ENCODE measurements around the gene NUDT4. TPM values are rescaled to one million over a fixed set of nuclear protein-coding genes. Genes with fewer than 3 reads are reported as not detected.

NUDT4 gene
- total and polyA plus RNA-seq, 2 of the 8 experiments (the other 6 are each of a cell fraction or from before 2014, with no cell fraction given), result 17.3 to 71.7 TPM

DNA sequence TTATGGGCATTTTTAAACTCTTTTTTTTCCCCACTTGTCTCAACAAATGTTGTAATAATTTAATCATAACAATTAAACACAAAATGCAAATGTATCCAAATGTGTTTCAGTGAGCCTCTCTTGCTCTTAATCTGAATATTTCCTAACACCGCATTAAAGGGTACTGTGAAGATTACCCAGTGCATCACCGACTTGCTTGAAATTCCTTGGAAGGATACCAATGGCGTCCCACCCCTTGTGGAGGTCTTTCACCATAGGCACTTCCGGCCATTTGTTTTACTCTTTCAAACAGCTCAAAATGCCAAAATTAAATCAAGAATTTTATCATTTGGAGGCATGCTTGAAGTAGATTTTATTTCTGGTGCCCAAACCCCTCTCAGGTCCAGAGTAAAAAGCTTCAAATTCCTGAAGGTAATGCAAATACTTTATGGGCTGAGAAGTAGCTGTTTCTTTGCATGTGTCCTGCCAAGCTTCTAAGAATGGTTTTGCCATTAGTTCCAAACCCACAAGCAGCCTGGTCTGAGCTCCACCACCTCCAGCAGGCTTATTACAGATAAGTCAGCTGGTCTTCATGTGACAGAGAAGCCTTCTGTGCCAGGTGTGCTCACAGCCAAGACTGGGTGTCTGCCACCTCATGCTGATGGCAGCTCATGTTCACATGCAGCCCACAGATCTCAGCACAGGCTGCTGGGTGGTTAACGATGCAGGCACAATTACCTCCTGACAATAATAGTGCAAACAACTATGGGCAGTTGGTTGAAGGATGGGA is 16.4 kb upstream of the NUDT4 start:
- Histone ChIP-seq H3K36me3 (ENCODE audit: control insufficient read depth in 2 of 4, insufficient read depth in 4 of 4, low read length in 3 of 4) (no peaks in the 10 kb centered on the region), H3K4me2 (ENCODE audit: insufficient read depth in 1 of 2, low read depth in 2 of 2, low read length in 2 of 2) (no peak overlapping the region), H2BK120ac (replicated peaks; ENCODE audit: low read depth, low read length) (no peak overlapping the region), H3K56ac (replicated peaks; ENCODE audit: insufficient read length, low read depth, low read length) (no peak overlapping the region), H3K23ac (ENCODE audit: insufficient read length) (no peak overlapping the region), H3K4ac (replicated peaks; ENCODE audit: insufficient read length, low read depth, low read length) (no peak overlapping the region), H3K4me3 (ENCODE audit: extremely low read depth in 1 of 4, insufficient read depth in 2 of 4, low read depth in 3 of 4, low read length in 4 of 4) (no peak overlapping the region), H3K9ac (replicated peaks in 1 of 4; ENCODE audit: extremely low read depth in 1 of 4, low read depth in 3 of 4, low read length in 3 of 4) (no peak overlapping the region), H4K8ac (ENCODE audit: extremely low read depth, insufficient read depth, low read length) (no peak overlapping the region), H3K27ac (ENCODE audit: low read depth, low read length) (no peak overlapping the region), H4K20me1 (replicated peaks in 1 of 2; ENCODE audit: control insufficient read depth in 1 of 2, insufficient read depth in 2 of 2, low read length in 2 of 2) (no peaks in the 10 kb centered on the region), H3K27me3 (replicated peaks in 1 of 4; ENCODE audit: control insufficient read depth in 3 of 4, extremely low read depth in 1 of 4, insufficient read depth in 3 of 4, low read length in 3 of 4) (no peaks in the 10 kb centered on the region), H2BK12ac (ENCODE audit: low read depth, low read length) (no peak overlapping the region), H3K18ac (ENCODE audit: extremely low read depth, low read length) (no peak overlapping the region), H2BK15ac (ENCODE audit: low read length) (no peak overlapping the region), H2BK5ac (ENCODE audit: low read depth, low read length) (no peak overlapping the region), H2BK20ac (ENCODE audit: low read length) (no peak overlapping the region), H3K79me2 (ENCODE audit: control insufficient read depth in 1 of 2, insufficient read depth in 2 of 2, low read length in 2 of 2) (no peaks in the 10 kb centered on the region), H3K79me1 (ENCODE audit: low read depth, low read length) (no peaks in the 10 kb centered on the region), H3K14ac (ENCODE audit: insufficient read length) (no peak overlapping the region), H4K91ac (replicated peaks; ENCODE audit: insufficient read length, low read length) (no peak overlapping the region), H3K9me3 (ENCODE audit: insufficient read depth in 2 of 2, low read depth in 1 of 2, low read length in 1 of 2) (no peaks in the 10 kb centered on the region), H4K5ac (ENCODE audit: insufficient read length, low read depth, low read length) (no peak overlapping the region), H2AFZ (ENCODE audit: low read length) (0 out of 2 replicates have a peak overlapping the region, but pooled peaks have one; percentile 5), H2AK5ac (ENCODE audit: low read depth, low read length) (no peak overlapping the region), H3K23me2 (ENCODE audit: low read depth, low read length) (no peaks in the 10 kb centered on the region), H3K4me1 (replicated peaks in 1 of 4; ENCODE audit: control insufficient read depth in 3 of 4, insufficient read depth in 4 of 4, low read length in 3 of 4) (no peaks in the 10 kb centered on the region)
- WGBS, 2 experiments (ENCODE audit: extremely low coverage in 1 of 2, insufficient coverage in 1 of 2, insufficient read length in 1 of 2, insufficient replicate concordance in 2 of 2, low coverage in 1 of 2, low lambda C conversion rate in 2 of 2, missing lambda C conversion rate in 1 of 2), result 91% methylated on average over 5 of the region's 5 CpGs; no CpG with 5 or more reads in 1 of the 2 experiments
- DNase-seq (ENCODE audit: low read depth in 1 of 2, low spot score in 2 of 2) (no peak), FAIRE-seq (no peak)
- POLR2A ChIA-PET (ENCODE audit: partially characterized antibody), result no interaction called here
- CTCF ChIA-PET (ENCODE audit: partially characterized antibody), result interaction anchor here (0.6 to 0.9 kb wide), 2 partner anchors 37 to 263 kb away, joined by 3 read pairs; no protein-coding TSS in a partner anchor
- TF ChIP-seq HDAC2 (IDR thresholded peaks at IDR 0.05; ENCODE audit: borderline replicate concordance in 1 of 2, low read depth in 2 of 2, low read length in 2 of 2) (no peak), SIRT6 (IDR thresholded peaks at IDR 0.05; ENCODE audit: low read length) (no peak), ZNF274 (IDR thresholded peaks at IDR 0.05; ENCODE audit: borderline replicate concordance, extremely low read depth, low read length) (no peak), SRF (IDR thresholded peaks at IDR 0.05; ENCODE audit: low read depth, low read length) (no peak), TAF1 (IDR thresholded peaks at IDR 0.05; ENCODE audit: low read depth, low read length) (no peak), FOSL1 (IDR thresholded peaks at IDR 0.05; ENCODE audit: insufficient read depth, low read depth, low read length) (no peak), SP1 (IDR thresholded peaks at IDR 0.05; ENCODE audit: low read depth, low read length) (no peak), GABPA (IDR thresholded peaks at IDR 0.05; ENCODE audit: borderline replicate concordance, insufficient read depth, low read length) (no peak), SP2 (IDR thresholded peaks at IDR 0.05; ENCODE audit: low read length) (no peak)
- TF ChIP-seq, protein P1, sequence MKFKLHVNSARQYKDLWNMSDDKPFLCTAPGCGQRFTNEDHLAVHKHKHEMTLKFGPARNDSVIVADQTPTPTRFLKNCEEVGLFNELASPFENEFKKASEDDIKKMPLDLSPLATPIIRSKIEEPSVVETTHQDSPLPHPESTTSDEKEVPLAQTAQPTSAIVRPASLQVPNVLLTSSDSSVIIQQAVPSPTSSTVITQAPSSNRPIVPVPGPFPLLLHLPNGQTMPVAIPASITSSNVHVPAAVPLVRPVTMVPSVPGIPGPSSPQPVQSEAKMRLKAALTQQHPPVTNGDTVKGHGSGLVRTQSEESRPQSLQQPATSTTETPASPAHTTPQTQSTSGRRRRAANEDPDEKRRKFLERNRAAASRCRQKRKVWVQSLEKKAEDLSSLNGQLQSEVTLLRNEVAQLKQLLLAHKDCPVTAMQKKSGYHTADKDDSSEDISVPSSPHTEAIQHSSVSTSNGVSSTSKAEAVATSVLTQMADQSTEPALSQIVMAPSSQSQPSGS (IDR thresholded peaks at IDR 0.05; ENCODE audit: low read length), result no peak
- TF ChIP-seq, protein P2, sequence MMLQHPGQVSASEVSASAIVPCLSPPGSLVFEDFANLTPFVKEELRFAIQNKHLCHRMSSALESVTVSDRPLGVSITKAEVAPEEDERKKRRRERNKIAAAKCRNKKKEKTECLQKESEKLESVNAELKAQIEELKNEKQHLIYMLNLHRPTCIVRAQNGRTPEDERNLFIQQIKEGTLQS (IDR thresholded peaks at IDR 0.05; ENCODE audit: insufficient read depth, low read depth, low read length), result no peak

Measured in H1 (cell line).